HEK293 (cell line): ENCODE measurements around the gene KRT33A.

Source experiments
- CTCF ChIA-PET: fragments of 350-600 bp; formaldehyde crosslinking; extraction: SDS; loops from one replicate; lab custom pipeline; 2021; ENCODE audit warnings: antibody characterized with exemption; lab: Yijun Ruan, JAX
- POLR2A ChIA-PET: fragments of 300-600 bp; formaldehyde crosslinking; extraction: SDS; loops from one replicate; lab custom pipeline; 2020; ENCODE audit warnings: antibody characterized with exemption, inconsistent platforms; lab: Yijun Ruan, JAX
- H3K27ac ChIP-seq: fragments of 200-500 bp; sonication (Bioruptor generic); 2 replicates; pipeline ENCODE4 v1.5.1; 2014; ENCODE audit warnings: low read depth, low read length, control low read depth, inconsistent platforms; ENCODE audit errors: extremely low read depth
- H3K36me3 ChIP-seq, 2 experiments: fragments of 200-500 bp in 1 of 2; sonication (Bioruptor generic) in 1 of 2; 1 replicate in 1 of 2; 2 replicates in 1 of 2; pipeline ENCODE4 v1.5.1; 2014 to 2017; ENCODE audit warnings: inconsistent platforms in 2 of 2, low read length in 2 of 2; ENCODE audit not compliant: control insufficient read depth in 2 of 2, insufficient read depth in 1 of 2
- H3K4me1 ChIP-seq: fragments of 200-500 bp; sonication (Bioruptor generic); 2 replicates; pipeline ENCODE4 v1.5.1; 2014; ENCODE audit warnings: mild to moderate bottlenecking, low read length, inconsistent platforms; ENCODE audit not compliant: control insufficient read depth, insufficient read depth
- H3K4me3 ChIP-seq: 2 replicates; pipeline ENCODE4 v1.5.1; 2011; ENCODE audit warnings: low read depth, mild to moderate bottlenecking, control low read depth, low read length, moderate library complexity
- H3K9me3 ChIP-seq: fragments of 200-500 bp; sonication (Bioruptor generic); 2 replicates; pipeline ENCODE4 v1.5.1; 2014; ENCODE audit warnings: low read depth, low read length, inconsistent platforms; ENCODE audit not compliant: control insufficient read depth, insufficient read depth
- KLF16 ChIP-seq: fragments of 450-650 bp; formaldehyde crosslinking; IDR thresholded peaks from 2 replicates; pipeline ENCODE4 v1.5.1; 2017; ENCODE audit warnings: missing biosample characterization, missing genetic modification characterization
- MZF1 ChIP-seq: fragments of 450-650 bp; formaldehyde crosslinking; IDR thresholded peaks from 2 replicates; pipeline ENCODE4 v1.5.1; 2017; ENCODE audit warnings: missing biosample characterization, missing genetic modification characterization, borderline replicate concordance
- PBX3 ChIP-seq: sonication (generic); formaldehyde crosslinking; IDR thresholded peaks from 2 replicates; pipeline ENCODE4 v1.8.1; 2022; ENCODE audit warnings: mild to moderate bottlenecking, moderate library complexity, missing genetic modification reagents
- SALL2 ChIP-seq: fragments of 450-650 bp; formaldehyde crosslinking; IDR thresholded peaks from 2 replicates; pipeline ENCODE4 v1.5.0; 2017; ENCODE audit warnings: missing biosample characterization, mild to moderate bottlenecking, missing genetic modification characterization, borderline replicate concordance
- SCRT1 ChIP-seq: fragments of 450-650 bp; formaldehyde crosslinking; IDR thresholded peaks from 2 replicates; pipeline ENCODE4 v1.5.1; 2016; ENCODE audit warnings: missing biosample characterization, missing genetic modification characterization, borderline replicate concordance
- ZBTB11 ChIP-seq: fragments of 450-650 bp; formaldehyde crosslinking; conservative IDR thresholded peaks from 2 replicates; pipeline ENCODE4 v1.5.1; 2016; ENCODE audit warnings: low read depth, missing biosample characterization, missing genetic modification characterization
- ZEB2 ChIP-seq: fragments of 450-650 bp; formaldehyde crosslinking; IDR thresholded peaks from 2 replicates; pipeline ENCODE4 v1.5.1; 2016; ENCODE audit warnings: missing biosample characterization, missing genetic modification characterization
- ZFP3 ChIP-seq: fragments of 450-650 bp; formaldehyde crosslinking; IDR thresholded peaks from 2 replicates; pipeline ENCODE4 v1.5.1; 2016; ENCODE audit warnings: low read depth, missing biosample characterization, missing genetic modification characterization
- ZFP41 ChIP-seq: fragments of 450-650 bp; formaldehyde crosslinking; IDR thresholded peaks from 2 replicates; pipeline ENCODE4 v1.5.1; 2016; ENCODE audit warnings: missing biosample characterization, missing genetic modification characterization, borderline replicate concordance
- ZNF114 ChIP-seq: fragments of 450-650 bp; formaldehyde crosslinking; IDR thresholded peaks from 2 replicates; pipeline ENCODE4 v1.5.0; 2017; ENCODE audit warnings: missing biosample characterization, missing genetic modification characterization
- ZNF155 ChIP-seq: fragments of 450-650 bp; formaldehyde crosslinking; IDR thresholded peaks from 2 replicates; pipeline ENCODE4 v1.5.1; 2016; ENCODE audit warnings: missing biosample characterization, missing genetic modification characterization
- ZNF174 ChIP-seq: fragments of 450-650 bp; formaldehyde crosslinking; IDR thresholded peaks from 2 replicates; pipeline ENCODE4 v1.5.0; 2017; ENCODE audit warnings: missing biosample characterization, mild to moderate bottlenecking, missing genetic modification characterization
- ZNF175 ChIP-seq: fragments of 450-650 bp; formaldehyde crosslinking; IDR thresholded peaks from 2 replicates; pipeline ENCODE4 v1.5.1; 2016; ENCODE audit warnings: missing biosample characterization, missing genetic modification characterization
- ZNF184 ChIP-seq: fragments of 450-650 bp; IDR thresholded peaks from 2 replicates; pipeline ENCODE4 v1.5.1; 2018; ENCODE audit warnings: missing biosample characterization, mild to moderate bottlenecking, missing genetic modification characterization
- ZNF341 ChIP-seq: fragments of 450-650 bp; formaldehyde crosslinking; IDR thresholded peaks from 2 replicates; pipeline ENCODE4; 2016; ENCODE audit warnings: low read depth, missing biosample characterization, missing genetic modification characterization
- ZNF600 ChIP-seq: fragments of 450-650 bp; formaldehyde crosslinking; IDR thresholded peaks from 2 replicates; pipeline ENCODE4 v1.5.1; 2016; ENCODE audit warnings: missing biosample characterization, missing genetic modification characterization
- ZNF654 ChIP-seq: fragments of 450-650 bp; formaldehyde crosslinking; IDR thresholded peaks from 2 replicates; pipeline ENCODE4 v1.5.1; 2016; ENCODE audit warnings: low read depth, missing biosample characterization, missing genetic modification characterization
- ZNF701 ChIP-seq: fragments of 450-650 bp; formaldehyde crosslinking; IDR thresholded peaks from 2 replicates; pipeline ENCODE4 v1.5.1; 2016; ENCODE audit warnings: missing biosample characterization, missing genetic modification characterization
- ZNF76 ChIP-seq: fragments of 450-650 bp; formaldehyde crosslinking; IDR thresholded peaks from 2 replicates; pipeline ENCODE4; 2016; ENCODE audit warnings: low read depth, missing biosample characterization, missing genetic modification characterization, borderline replicate concordance
- ZNF843 ChIP-seq: fragments of 450-650 bp; formaldehyde crosslinking; IDR thresholded peaks from 2 replicates; pipeline ENCODE4 v1.5.1; 2016; ENCODE audit warnings: missing biosample characterization, missing genetic modification characterization
- TF ChIP-seq, protein P1 (sequence below): fragments of 450-650 bp; formaldehyde crosslinking; IDR thresholded peaks from 2 replicates; pipeline ENCODE4 v1.5.1; 2017; ENCODE audit warnings: missing biosample characterization, missing genetic modification characterization
- TF ChIP-seq, protein P2 (sequence below): fragments of 450-650 bp; formaldehyde crosslinking; IDR thresholded peaks from 2 replicates; pipeline ENCODE4 v1.5.1; 2016; ENCODE audit warnings: missing biosample characterization, missing genetic modification characterization
- TF ChIP-seq, protein P3 (sequence below): fragments of 450-650 bp; formaldehyde crosslinking; optimal IDR thresholded peaks from 2 replicates; pipeline ENCODE3; 2016; ENCODE audit warnings: missing biosample characterization, mild to moderate bottlenecking, missing genetic modification characterization

The KRT33A gene

DNA sequence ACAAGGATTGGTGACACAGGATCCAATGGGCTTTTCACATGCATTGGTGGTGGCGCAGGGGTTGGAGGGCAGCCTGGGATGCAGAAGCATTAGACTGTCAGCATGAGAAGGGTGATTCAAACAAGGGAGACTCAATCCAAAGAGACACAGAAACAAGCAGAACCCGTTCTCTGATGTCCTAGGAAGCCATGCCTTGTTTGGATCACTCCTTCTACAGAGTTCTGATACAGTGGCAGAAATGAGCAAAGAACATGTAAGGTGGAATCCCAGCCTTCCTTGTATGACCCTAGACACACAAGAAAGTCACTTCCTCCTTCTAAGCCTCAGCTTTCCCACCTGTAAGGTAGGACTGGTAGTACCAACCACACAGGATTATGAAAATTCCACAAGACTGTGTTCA is 13.3 kb upstream of the KRT33A start (continued):
- TF ChIP-seq SCRT1 (tag by site-specific recombination) (no peak), ZNF76 (tag by site-specific recombination) (no peak), ZFP41 (tag by site-specific recombination) (no peak), SALL2 (tag by site-specific recombination) (no peak), ZNF175 (tag by site-specific recombination) (no peak), ZNF701 (no peak)

DNA sequence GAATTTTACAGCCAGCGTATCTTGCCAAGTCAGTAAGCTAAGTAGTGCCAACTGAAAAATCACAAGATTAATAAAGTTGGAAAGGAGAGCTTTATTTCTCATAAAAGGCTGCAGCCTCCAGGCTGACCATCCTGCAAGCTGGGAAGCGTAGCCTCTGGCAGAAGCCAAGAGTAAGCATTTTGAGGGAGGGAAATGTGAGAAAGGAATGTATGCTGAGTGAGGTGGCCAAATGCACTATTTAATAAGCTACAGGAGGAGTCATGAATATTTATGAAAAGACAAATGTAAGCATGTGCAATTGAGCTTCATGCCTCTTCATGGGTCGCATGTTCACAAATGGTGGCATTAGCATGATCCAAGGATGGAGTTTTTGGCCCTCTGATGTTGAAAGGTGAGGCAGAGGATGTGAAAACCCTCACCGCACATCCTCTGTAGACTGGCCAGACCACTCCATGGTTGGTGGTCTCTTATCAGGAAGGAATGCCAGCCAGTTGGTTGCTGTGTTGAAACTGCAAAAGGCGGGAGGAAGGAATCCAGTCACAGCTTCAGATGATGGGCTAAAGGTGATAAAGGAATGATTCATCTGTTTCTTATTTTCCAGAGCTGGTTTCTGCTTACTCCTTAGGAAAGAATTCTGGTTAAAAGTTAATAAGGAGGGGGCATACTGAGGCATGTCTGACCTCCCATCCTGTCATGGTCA is 9.8 kb upstream of the KRT33A start:
- ChIA-PET CTCF (interaction anchor here (0.5 to 0.9 kb wide), 4 partner anchors 38 to 617 kb away, joined by 3 to 4 read pairs (median 3); no protein-coding TSS in a partner anchor), POLR2A (interaction anchor here (0.6 kb wide), 1 partner anchor 280 kb away, joined by 4 read pairs; no protein-coding TSS in a partner anchor)
- Histone ChIP-seq H3K4me3 (no peak overlapping the region), H3K4me1 (no peaks in the 10 kb centered on the region), H3K36me3 (no peaks in the 10 kb centered on the region), H3K9me3 (peaks cover 6% of the 10 kb centered on the region), H3K27ac (no peak overlapping the region)
- TF ChIP-seq ZFP3 (tag by site-specific recombination) (no peak), ZNF654 (no peak), ZNF600 (no peak), ZNF155 (tag by site-specific recombination) (no peak), ZBTB11 (tag by site-specific recombination) (no peak), ZNF174 (tag by site-specific recombination) (no peak), ZNF184 (tag by site-specific recombination) (no peak), MZF1 (no peak), ZFP41 (tag by site-specific recombination) (no peak), ZNF114 (tag by site-specific recombination) (no peak), ZNF843 (tag by site-specific recombination) (no peak), PBX3 (CRISPR knock-in tag) (no peak), ZEB2 (tag by site-specific recombination) (no peak), ZNF341 (tag by site-specific recombination) (no peak), KLF16 (no peak)
- TF ChIP-seq, protein P1, sequence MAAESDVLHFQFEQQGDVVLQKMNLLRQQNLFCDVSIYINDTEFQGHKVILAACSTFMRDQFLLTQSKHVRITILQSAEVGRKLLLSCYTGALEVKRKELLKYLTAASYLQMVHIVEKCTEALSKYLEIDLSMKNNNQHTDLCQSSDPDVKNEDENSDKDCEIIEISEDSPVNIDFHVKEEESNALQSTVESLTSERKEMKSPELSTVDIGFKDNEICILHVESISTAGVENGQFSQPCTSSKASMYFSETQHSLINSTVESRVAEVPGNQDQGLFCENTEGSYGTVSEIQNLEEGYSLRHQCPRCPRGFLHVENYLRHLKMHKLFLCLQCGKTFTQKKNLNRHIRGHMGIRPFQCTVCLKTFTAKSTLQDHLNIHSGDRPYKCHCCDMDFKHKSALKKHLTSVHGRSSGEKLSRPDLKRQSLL, result no peak
- TF ChIP-seq, protein P2, sequence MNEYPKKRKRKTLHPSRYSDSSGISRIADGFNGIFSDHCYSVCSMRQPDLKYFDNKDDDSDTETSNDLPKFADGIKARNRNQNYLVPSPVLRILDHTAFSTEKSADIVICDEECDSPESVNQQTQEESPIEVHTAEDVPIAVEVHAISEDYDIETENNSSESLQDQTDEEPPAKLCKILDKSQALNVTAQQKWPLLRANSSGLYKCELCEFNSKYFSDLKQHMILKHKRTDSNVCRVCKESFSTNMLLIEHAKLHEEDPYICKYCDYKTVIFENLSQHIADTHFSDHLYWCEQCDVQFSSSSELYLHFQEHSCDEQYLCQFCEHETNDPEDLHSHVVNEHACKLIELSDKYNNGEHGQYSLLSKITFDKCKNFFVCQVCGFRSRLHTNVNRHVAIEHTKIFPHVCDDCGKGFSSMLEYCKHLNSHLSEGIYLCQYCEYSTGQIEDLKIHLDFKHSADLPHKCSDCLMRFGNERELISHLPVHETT (tag by site-specific recombination), result no peak
- TF ChIP-seq, protein P3, sequence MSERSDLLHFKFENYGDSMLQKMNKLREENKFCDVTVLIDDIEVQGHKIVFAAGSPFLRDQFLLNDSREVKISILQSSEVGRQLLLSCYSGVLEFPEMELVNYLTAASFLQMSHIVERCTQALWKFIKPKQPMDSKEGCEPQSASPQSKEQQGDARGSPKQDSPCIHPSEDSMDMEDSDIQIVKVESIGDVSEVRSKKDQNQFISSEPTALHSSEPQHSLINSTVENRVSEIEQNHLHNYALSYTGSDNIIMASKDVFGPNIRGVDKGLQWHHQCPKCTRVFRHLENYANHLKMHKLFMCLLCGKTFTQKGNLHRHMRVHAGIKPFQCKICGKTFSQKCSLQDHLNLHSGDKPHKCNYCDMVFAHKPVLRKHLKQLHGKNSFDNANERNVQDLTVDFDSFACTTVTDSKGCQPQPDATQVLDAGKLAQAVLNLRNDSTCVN, result no peak
